GM10266 (cell line): ENCODE data around the gene ATG12.

ENCODE experiments used
- DNase-seq: peaks from one replicate; pipeline ENCODE4 v3.0.0; 2012; ENCODE audit errors: extremely low spot score
- TF ChIP-seq, protein P1 (sequence below): IDR thresholded peaks from 2 replicates; pipeline ENCODE4 v1.5.1; 2012; ENCODE audit warnings: mild to moderate bottlenecking, low read depth; ENCODE audit not compliant: control insufficient read depth, insufficient read depth; ENCODE audit errors: missing control alignments

ATG12 gene

DNA sequence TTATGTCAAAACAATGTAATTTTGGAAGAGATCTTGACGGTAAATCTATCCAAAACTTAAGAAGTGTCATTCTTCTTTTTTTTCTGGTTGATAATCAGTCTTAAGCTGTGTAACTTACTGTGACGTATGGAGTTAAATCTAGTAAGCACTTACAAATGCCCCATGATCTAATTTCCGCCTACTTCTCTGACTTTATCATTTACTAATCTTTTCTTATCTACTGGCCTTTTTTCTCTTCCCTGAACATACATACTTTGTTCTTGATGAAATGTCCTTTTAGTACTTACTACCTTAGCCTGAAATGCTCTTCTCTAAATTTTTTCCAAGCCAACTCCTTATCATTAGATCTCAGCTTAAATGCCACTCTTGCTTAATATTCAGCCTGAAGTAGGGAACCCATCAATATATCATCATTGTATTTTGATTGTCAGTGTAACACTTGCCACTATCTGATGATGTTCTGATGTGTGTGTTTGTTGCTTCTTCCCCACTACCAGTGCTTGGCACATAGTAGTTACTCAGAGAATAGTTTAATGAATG, 28.0 kb upstream of the ATG12 start:
- DNase-seq: no peak
- TF ChIP-seq, protein P1, sequence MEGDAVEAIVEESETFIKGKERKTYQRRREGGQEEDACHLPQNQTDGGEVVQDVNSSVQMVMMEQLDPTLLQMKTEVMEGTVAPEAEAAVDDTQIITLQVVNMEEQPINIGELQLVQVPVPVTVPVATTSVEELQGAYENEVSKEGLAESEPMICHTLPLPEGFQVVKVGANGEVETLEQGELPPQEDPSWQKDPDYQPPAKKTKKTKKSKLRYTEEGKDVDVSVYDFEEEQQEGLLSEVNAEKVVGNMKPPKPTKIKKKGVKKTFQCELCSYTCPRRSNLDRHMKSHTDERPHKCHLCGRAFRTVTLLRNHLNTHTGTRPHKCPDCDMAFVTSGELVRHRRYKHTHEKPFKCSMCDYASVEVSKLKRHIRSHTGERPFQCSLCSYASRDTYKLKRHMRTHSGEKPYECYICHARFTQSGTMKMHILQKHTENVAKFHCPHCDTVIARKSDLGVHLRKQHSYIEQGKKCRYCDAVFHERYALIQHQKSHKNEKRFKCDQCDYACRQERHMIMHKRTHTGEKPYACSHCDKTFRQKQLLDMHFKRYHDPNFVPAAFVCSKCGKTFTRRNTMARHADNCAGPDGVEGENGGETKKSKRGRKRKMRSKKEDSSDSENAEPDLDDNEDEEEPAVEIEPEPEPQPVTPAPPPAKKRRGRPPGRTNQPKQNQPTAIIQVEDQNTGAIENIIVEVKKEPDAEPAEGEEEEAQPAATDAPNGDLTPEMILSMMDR: no peak

GRCh38 chr5:115859378-115859777, 18.0 kb upstream of the ATG12 start:
- DNase-seq: no peak

DNA sequence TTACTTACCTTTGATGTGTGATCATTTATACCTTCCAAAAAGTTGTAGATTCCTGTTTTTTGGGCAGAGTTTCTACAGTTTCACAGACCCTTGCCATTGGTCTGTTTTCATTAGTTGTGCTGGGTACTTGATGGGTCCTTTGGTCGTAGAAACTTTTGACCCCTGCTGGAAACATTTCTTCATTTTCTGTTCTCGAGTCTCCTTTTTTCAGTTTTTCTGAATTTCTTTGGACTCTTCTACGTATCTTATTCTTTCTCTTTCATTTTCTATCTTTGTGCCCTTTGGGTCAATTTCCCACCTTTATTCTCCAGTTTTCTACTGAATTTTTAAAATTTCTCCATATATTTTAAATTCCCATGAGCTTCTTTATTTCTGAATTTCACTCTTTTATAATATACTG, 17.0 kb upstream of the ATG12 start:
- no peak for DNase-seq
- TF ChIP-seq, protein P1: no peak

More at GRCh38 chr5:115859378-115859777, 18.0 kb upstream of the ATG12 start:
- TF ChIP-seq, protein P1: no peak

DNA sequence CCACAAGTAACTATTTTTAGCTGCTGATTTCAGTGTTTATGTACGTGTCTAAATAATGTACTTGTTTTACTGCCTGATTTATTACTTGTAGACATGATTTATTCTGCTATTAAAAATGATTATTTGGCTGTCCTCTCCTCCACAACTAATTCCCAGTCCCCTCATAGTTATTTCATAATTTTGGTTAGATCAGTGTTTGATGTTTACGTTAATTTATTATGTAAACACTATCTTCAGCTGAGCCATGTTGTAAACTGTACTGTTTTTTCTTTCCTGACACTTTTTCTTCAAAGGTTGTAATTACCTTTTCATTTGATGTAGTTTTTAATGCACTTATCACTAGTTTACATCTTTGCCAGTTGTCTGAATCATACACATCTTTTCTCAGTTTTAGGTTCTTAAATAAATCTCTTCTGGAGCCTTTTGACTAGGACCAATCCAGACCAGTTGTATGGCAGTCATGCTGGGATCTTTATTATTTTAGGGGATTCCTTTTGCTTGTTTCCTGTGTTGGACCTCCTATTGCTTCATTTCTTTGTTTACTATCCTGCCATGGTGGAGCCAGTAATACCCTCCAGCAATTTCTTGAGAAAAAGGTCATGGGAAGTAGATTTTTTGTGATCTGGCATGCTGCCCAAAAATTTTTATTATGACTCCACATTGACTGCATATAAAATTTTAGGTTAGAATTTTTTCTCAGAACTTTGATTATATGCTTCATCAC, 16.4 kb upstream of the ATG12 start:
- TF ChIP-seq, protein P1: no peak
- no peak for DNase-seq

GRCh38 chr5:115857057-115857479, 15.7 kb upstream of the ATG12 start:
- TF ChIP-seq, protein P1: no peak
- no peak for DNase-seq

GRCh38 chr5:115855959-115856358, 14.6 kb upstream of the ATG12 start:
- no peak for DNase-seq
- TF ChIP-seq, protein P1: no peak

GRCh38 chr5:115854139-115854538, 12.8 kb upstream of the ATG12 start:
- no peak for DNase-seq
- TF ChIP-seq, protein P1: no peak
